NB4 (cell line): ENCODE data around the gene NEO1.

Source experiments
- MYC ChIP-seq: IDR thresholded peaks from 2 replicates; pipeline ENCODE4 v1.6.1; 2011; ENCODE audit warnings: low read depth, low read length
- POLR2A ChIP-seq: IDR thresholded peaks from 2 replicates; pipeline ENCODE4 v1.6.1; 2011; ENCODE audit warnings: mild to moderate bottlenecking; ENCODE audit not compliant: insufficient read length; ENCODE audit errors: extremely low read depth
- TF ChIP-seq, protein P1 (sequence below): IDR thresholded peaks from one replicate; pipeline ENCODE4 v1.5.1; 2012; ENCODE audit warnings: low read depth, low read length
- TF ChIP-seq, protein P2 (sequence below): IDR thresholded peaks from 2 replicates; pipeline ENCODE4 v1.6.1; 2011; ENCODE audit warnings: low read depth, low read length

DNA sequence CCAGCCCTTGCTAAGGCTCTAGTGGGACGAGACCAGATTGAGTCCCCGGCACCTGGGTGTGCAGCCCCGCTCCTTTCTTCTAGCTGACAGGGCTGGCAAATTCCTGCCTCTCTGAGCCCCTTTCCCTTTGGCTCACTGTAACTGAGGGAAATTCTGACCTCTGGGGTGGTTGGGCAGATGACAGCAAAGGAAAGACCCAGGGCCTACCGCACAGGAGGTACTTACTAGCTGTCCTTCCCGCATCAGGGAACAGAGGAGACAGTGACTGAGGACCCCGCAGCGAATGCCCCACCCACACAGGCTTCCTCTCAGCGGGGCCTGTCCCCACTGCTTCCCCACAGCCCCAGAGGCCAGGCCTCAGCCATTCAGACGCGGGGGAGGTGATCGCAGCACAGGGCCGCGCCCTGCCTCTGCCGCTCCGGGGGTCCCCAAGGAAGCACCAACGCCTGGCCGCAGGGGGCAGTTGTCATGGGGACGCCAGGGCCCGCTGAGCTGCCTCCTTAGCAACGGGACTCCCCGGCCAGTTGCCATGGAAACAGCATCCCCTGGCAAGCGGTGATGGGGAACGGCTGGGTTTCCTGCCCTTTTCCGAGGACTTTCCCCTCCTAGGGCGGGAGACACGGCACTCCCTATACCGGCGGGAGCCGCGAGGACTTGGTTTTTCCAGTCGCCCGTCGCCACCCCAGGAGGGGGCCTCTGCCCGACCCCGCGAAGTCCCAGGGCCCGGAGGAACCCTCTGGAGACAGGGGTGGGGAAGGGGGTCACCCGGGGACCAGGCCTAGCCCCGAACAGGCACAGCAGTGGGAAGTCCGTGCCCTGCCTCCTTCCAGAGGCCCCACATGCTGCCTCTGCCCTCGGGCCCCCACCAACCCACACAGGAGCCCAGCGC lies 266.4 kb downstream of the NEO1 start:
- TF ChIP-seq, protein P1, sequence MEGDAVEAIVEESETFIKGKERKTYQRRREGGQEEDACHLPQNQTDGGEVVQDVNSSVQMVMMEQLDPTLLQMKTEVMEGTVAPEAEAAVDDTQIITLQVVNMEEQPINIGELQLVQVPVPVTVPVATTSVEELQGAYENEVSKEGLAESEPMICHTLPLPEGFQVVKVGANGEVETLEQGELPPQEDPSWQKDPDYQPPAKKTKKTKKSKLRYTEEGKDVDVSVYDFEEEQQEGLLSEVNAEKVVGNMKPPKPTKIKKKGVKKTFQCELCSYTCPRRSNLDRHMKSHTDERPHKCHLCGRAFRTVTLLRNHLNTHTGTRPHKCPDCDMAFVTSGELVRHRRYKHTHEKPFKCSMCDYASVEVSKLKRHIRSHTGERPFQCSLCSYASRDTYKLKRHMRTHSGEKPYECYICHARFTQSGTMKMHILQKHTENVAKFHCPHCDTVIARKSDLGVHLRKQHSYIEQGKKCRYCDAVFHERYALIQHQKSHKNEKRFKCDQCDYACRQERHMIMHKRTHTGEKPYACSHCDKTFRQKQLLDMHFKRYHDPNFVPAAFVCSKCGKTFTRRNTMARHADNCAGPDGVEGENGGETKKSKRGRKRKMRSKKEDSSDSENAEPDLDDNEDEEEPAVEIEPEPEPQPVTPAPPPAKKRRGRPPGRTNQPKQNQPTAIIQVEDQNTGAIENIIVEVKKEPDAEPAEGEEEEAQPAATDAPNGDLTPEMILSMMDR = no peak
- no peak for TF ChIP-seq POLR2A
- TF ChIP-seq, protein P2, sequence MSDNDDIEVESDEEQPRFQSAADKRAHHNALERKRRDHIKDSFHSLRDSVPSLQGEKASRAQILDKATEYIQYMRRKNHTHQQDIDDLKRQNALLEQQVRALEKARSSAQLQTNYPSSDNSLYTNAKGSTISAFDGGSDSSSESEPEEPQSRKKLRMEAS = no peak
- no peak for TF ChIP-seq MYC
